GM18499 (cell line): ENCODE data around the gene IHH.

ENCODE experiments used
- ATAC-seq: cut with Tn5 transposase; IDR thresholded peaks from one replicate; pipeline ENCODE4 v1.9.1; 2021; ENCODE audit warnings: moderate number of reproducible peaks; ENCODE audit not compliant: insufficient read depth, unreplicated experiment

IHH gene

GRCh38 chr2:219060821-219061791 is at the start of gene IHH:
Gene IHH (minus strand): TSS chr2:219060921. CDS start chr2:219060467, 454 bp downstream.
- no peak for ATAC-seq

- no peak for ATAC-seq
These were observed 48.8 kb upstream of the IHH start for GRCh38 chr2:219109471-219109870.

GRCh38 chr2:219107758-219108157 is 47.0 kb upstream of the IHH start:
- no peak for ATAC-seq

- ATAC-seq: no peak
These were observed 45.5 kb upstream of the IHH start for GRCh38 chr2:219106251-219106650.

GRCh38 chr2:219104107-219105035 is 43.6 kb upstream of the IHH start:
- no peak for ATAC-seq

GRCh38 chr2:219099329-219099728 is 38.6 kb upstream of the IHH start:
- ATAC-seq: no peak

GRCh38 chr2:219095406-219095935 is 34.8 kb upstream of the IHH start:
- no peak for ATAC-seq

- ATAC-seq: no peak
These were observed 33.5 kb upstream of the IHH start for GRCh38 chr2:219094171-219094570.

- ATAC-seq: no peak
These were observed 29.9 kb upstream of the IHH start for GRCh38 chr2:219090436-219091299.

GRCh38 chr2:219089330-219089729 is 28.6 kb upstream of the IHH start:
- ATAC-seq: no peak

GRCh38 chr2:219087848-219088247 is 27.1 kb upstream of the IHH start:
- no peak for ATAC-seq

GRCh38 chr2:219087361-219087760 is 26.6 kb upstream of the IHH start:
- no peak for ATAC-seq

- ATAC-seq: no peak
These were observed 25.5 kb upstream of the IHH start for GRCh38 chr2:219086196-219086595.

GRCh38 chr2:219084791-219085190 is 24.1 kb upstream of the IHH start:
- ATAC-seq: no peak

GRCh38 chr2:219082332-219082958 is 21.7 kb upstream of the IHH start:
- ATAC-seq: no peak

- ATAC-seq: no peak
These were observed 21.1 kb upstream of the IHH start for GRCh38 chr2:219081701-219082331.

- ATAC-seq: no peak
These were observed 20.4 kb upstream of the IHH start for GRCh38 chr2:219081096-219081495.

GRCh38 chr2:219079417-219079816 is 18.7 kb upstream of the IHH start:
- no peak for ATAC-seq

- ATAC-seq: no peak
These were observed 18.2 kb upstream of the IHH start for GRCh38 chr2:219078951-219079350.
